ENCODE results near the gene C11orf54.

The C11orf54 gene

GRCh38 chr11:93751001-93751400 lies 9.5 kb downstream of the C11orf54 start:
- TF ChIP-seq CTCF (conservative IDR thresholded peaks at IDR 0.05; ENCODE audit: low read depth, low read length) = no peak
- Histone ChIP-seq H3K79me2 (ENCODE audit: insufficient read depth, low read depth) (no peaks in the 10 kb centered on the region), H3K9ac (no peak overlapping the region), H3K27me3 (ENCODE audit: insufficient read depth, low read depth) (no peaks in the 10 kb centered on the region), H4K20me1 (ENCODE audit: insufficient read depth) (no peaks in the 10 kb centered on the region), H3K4me3 (IDR thresholded peaks at IDR 0.05; ENCODE audit: insufficient read depth, low read depth, low read length) (no peak overlapping the region), H3K4me2 (no peak overlapping the region), H3K4me1 (ENCODE audit: low read depth, poor library complexity, severe bottlenecking) (no peaks in the 10 kb centered on the region), H3K36me3 (ENCODE audit: insufficient read depth) (no peaks in the 10 kb centered on the region), H3K27ac (no peak overlapping the region), H2AFZ (ENCODE audit: low read depth) (no peak overlapping the region)

GRCh38 chr11:93753241-93753640 lies 11.8 kb downstream of the C11orf54 start:
- Histone ChIP-seq H3K27me3 (ENCODE audit: insufficient read depth, low read depth) (no peaks in the 10 kb centered on the region), H3K4me2 (no peak overlapping the region), H3K9ac (no peak overlapping the region), H3K36me3 (ENCODE audit: insufficient read depth) (no peaks in the 10 kb centered on the region), H3K27ac (no peak overlapping the region), H3K79me2 (ENCODE audit: insufficient read depth, low read depth) (no peaks in the 10 kb centered on the region), H4K20me1 (ENCODE audit: insufficient read depth) (no peaks in the 10 kb centered on the region), H3K4me1 (ENCODE audit: low read depth, poor library complexity, severe bottlenecking) (no peaks in the 10 kb centered on the region), H2AFZ (ENCODE audit: low read depth) (no peak overlapping the region), H3K4me3 (IDR thresholded peaks at IDR 0.05; ENCODE audit: insufficient read depth, low read depth, low read length) (no peak overlapping the region)
- no peak for TF ChIP-seq CTCF (conservative IDR thresholded peaks at IDR 0.05; ENCODE audit: low read depth, low read length)

- H3K79me2 ChIP-seq (ENCODE audit: insufficient read depth, low read depth) = no peaks in the 10 kb centered on the region
- no peaks in the 10 kb centered on the region for H4K20me1 ChIP-seq (ENCODE audit: insufficient read depth)
- H3K36me3 ChIP-seq (ENCODE audit: insufficient read depth) = no peaks in the 10 kb centered on the region
- TF ChIP-seq CTCF (conservative IDR thresholded peaks at IDR 0.05; ENCODE audit: low read depth, low read length) = no peak
- H3K27ac ChIP-seq = no peak overlapping the region
- H2AFZ ChIP-seq (ENCODE audit: low read depth) = no peak overlapping the region
- no peak overlapping the region for H3K9ac ChIP-seq
- no peaks in the 10 kb centered on the region for H3K27me3 ChIP-seq (ENCODE audit: insufficient read depth, low read depth)
- no peaks in the 10 kb centered on the region for H3K4me1 ChIP-seq (ENCODE audit: low read depth, poor library complexity, severe bottlenecking)
- no peak overlapping the region for H3K4me3 ChIP-seq (IDR thresholded peaks at IDR 0.05; ENCODE audit: insufficient read depth, low read depth, low read length)
- H3K4me2 ChIP-seq = no peak overlapping the region
Measured at GRCh38 chr11:93756748-93757147, 15.3 kb downstream of the C11orf54 start.

GRCh38 chr11:93757301-93757700 lies 15.8 kb downstream of the C11orf54 start:
- Histone ChIP-seq H3K4me1 (ENCODE audit: low read depth, poor library complexity, severe bottlenecking) (no peaks in the 10 kb centered on the region), H3K36me3 (ENCODE audit: insufficient read depth) (no peaks in the 10 kb centered on the region), H3K27ac (no peak overlapping the region), H3K9ac (no peak overlapping the region), H3K4me3 (IDR thresholded peaks at IDR 0.05; ENCODE audit: insufficient read depth, low read depth, low read length) (no peak overlapping the region), H3K27me3 (ENCODE audit: insufficient read depth, low read depth) (no peaks in the 10 kb centered on the region), H3K4me2 (no peak overlapping the region), H4K20me1 (ENCODE audit: insufficient read depth) (no peaks in the 10 kb centered on the region), H2AFZ (ENCODE audit: low read depth) (no peak overlapping the region), H3K79me2 (ENCODE audit: insufficient read depth, low read depth) (no peaks in the 10 kb centered on the region)
- TF ChIP-seq CTCF (conservative IDR thresholded peaks at IDR 0.05; ENCODE audit: low read depth, low read length) = no peak
